Left ventricle myocardium inferior (tissue), 1 donor: ENCODE data around the gene PBXIP1. TPM values are rescaled to one million over a fixed set of nuclear protein-coding genes. Genes with fewer than 3 reads are reported as not detected.
"Not testable (repeated sequence)": the region's sequence is repeated elsewhere in the genome, so short reads cannot be mapped to it uniquely, and the experiment has no call there.

Experiments
- DNase-seq: peaks from one replicate; pipeline ENCODE4 v3.0.0-alpha.2; 2020
- H3K27ac ChIP-seq: fragments of 200-600 bp; replicated peaks from 2 replicates; pipeline ENCODE4 v1.8.0; 2021
- H3K27me3 ChIP-seq: fragments of 200-600 bp; 2 replicates; pipeline ENCODE4 v1.8.0; 2021; ENCODE audit warnings: low read depth
- H3K36me3 ChIP-seq: fragments of 200-600 bp; 2 replicates; pipeline ENCODE4 v1.8.0; 2021
- H3K4me1 ChIP-seq: fragments of 200-600 bp; 2 replicates; pipeline ENCODE4 v1.8.0; 2021
- H3K4me3 ChIP-seq: fragments of 200-600 bp; 2 replicates; pipeline ENCODE4 v1.8.0; 2021; ENCODE audit warnings: mild to moderate bottlenecking, moderate library complexity
- H3K9me3 ChIP-seq: fragments of 200-600 bp; replicated peaks from 2 replicates; pipeline ENCODE4 v1.8.0; 2021
- intact Hi-C: fragments of 100-400 bp; cut with micrococcal nuclease; formaldehyde crosslinking; loops from one replicate; pipeline ENCODE4 v1.11.0; 2022
- total RNA-seq: library from RNA; stranded (reverse); fragmentation: NEBNext Ultra II Directional; extraction: Animal tissue kit (Norgen Biotek cat#: 25700); gene quantifications from one replicate; pipeline ENCODE4 v1.2.1, GENCODE V29; 2021
- TF ChIP-seq, protein P1 (sequence below): fragments of 200-600 bp; IDR thresholded peaks from 2 replicates; pipeline ENCODE4 v1.8.0; 2021; ENCODE audit warnings: antibody characterized with exemption, mild to moderate bottlenecking, borderline replicate concordance
- donor health status: DM: no; HTN: yes; CAD: no; lungs with severe emphysema.

The PBXIP1 gene
- total RNA-seq, 1 donor from 2014 or later, result 52.3 TPM

- Histone ChIP-seq H3K4me3 (no peak overlapping the region), H3K27ac (no peak overlapping the region), H3K4me1 (peaks cover 12% of the 10 kb centered on the region), H3K27me3 (no peaks in the 10 kb centered on the region), H3K9me3 (no peaks in the 10 kb centered on the region), H3K36me3 (peaks cover 50% of the 10 kb centered on the region)
- intact Hi-C loops, result no loop called here
- TF ChIP-seq, protein P1, sequence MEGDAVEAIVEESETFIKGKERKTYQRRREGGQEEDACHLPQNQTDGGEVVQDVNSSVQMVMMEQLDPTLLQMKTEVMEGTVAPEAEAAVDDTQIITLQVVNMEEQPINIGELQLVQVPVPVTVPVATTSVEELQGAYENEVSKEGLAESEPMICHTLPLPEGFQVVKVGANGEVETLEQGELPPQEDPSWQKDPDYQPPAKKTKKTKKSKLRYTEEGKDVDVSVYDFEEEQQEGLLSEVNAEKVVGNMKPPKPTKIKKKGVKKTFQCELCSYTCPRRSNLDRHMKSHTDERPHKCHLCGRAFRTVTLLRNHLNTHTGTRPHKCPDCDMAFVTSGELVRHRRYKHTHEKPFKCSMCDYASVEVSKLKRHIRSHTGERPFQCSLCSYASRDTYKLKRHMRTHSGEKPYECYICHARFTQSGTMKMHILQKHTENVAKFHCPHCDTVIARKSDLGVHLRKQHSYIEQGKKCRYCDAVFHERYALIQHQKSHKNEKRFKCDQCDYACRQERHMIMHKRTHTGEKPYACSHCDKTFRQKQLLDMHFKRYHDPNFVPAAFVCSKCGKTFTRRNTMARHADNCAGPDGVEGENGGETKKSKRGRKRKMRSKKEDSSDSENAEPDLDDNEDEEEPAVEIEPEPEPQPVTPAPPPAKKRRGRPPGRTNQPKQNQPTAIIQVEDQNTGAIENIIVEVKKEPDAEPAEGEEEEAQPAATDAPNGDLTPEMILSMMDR, result no peak
- DNase-seq, result no peak
Observed at GRCh38 chr1:154990276-154990675, 34.4 kb upstream of the PBXIP1 start.

- Histone ChIP-seq H3K27me3 (no peaks in the 10 kb centered on the region), H3K4me1 (peaks cover 17% of the 10 kb centered on the region), H3K27ac (no peak overlapping the region), H3K9me3 (no peaks in the 10 kb centered on the region), H3K4me3 (no peak overlapping the region), H3K36me3 (peaks cover 50% of the 10 kb centered on the region)
- TF ChIP-seq, protein P1, result no peak
- DNase-seq, result no peak
- intact Hi-C loops, result no loop called here
Observed at GRCh38 chr1:154989195-154989860, 33.4 kb upstream of the PBXIP1 start.

GRCh38 chr1:154988058-154988954, 32.4 kb upstream of the PBXIP1 start:
- TF ChIP-seq, protein P1, result no peak
- Histone ChIP-seq H3K4me1 (peaks cover 27% of the 10 kb centered on the region), H3K27me3 (no peaks in the 10 kb centered on the region), H3K36me3 (peaks cover 50% of the 10 kb centered on the region), H3K4me3 (no peak overlapping the region), H3K9me3 (no peaks in the 10 kb centered on the region), H3K27ac (no peak overlapping the region)
- no peak for DNase-seq
- intact Hi-C loops, result no loop called here

GRCh38 chr1:154987326-154987725, 31.4 kb upstream of the PBXIP1 start:
- H3K27me3 ChIP-seq, result no peaks in the 10 kb centered on the region
- TF ChIP-seq, protein P1, result no peak
- DNase-seq, result no peak
- intact Hi-C loops, result no loop called here
- H3K4me1 ChIP-seq, result peaks cover 34% of the 10 kb centered on the region
- H3K9me3 ChIP-seq, result no peaks in the 10 kb centered on the region
- H3K4me3 ChIP-seq, result no peak overlapping the region
- no peak overlapping the region for H3K27ac ChIP-seq
- peaks cover 44% of the 10 kb centered on the region for H3K36me3 ChIP-seq

- peaks cover 35% of the 10 kb centered on the region for H3K4me1 ChIP-seq
- DNase-seq, intact Hi-C loops: not testable (repeated sequence)
Observed at GRCh38 chr1:154986736-154987135, 30.8 kb upstream of the PBXIP1 start.

More at GRCh38 chr1:154986736-154987135, 30.8 kb upstream of the PBXIP1 start:
- H3K4me3 ChIP-seq, H3K27ac ChIP-seq, H3K9me3 ChIP-seq, H3K27me3 ChIP-seq: not testable (repeated sequence)
- H3K36me3 ChIP-seq, result peaks cover 43% of the 10 kb centered on the region
